OCI-LY1 (cell line): ENCODE results near the gene PRKCZ.

Experiments used
- H2AFZ ChIP-seq: fragments of 200-600 bp; sonication (generic), shearing (Covaris generic); 2 replicates; pipeline ENCODE4 v1.6.0; 2014; ENCODE audit warnings: antibody characterized with exemption, mild to moderate bottlenecking, low read length
- H3F3A ChIP-seq: fragments of 200-600 bp; sonication (generic), shearing (Covaris generic); 2 replicates; pipeline ENCODE4 v1.6.0; 2014; ENCODE audit warnings: mild to moderate bottlenecking, antibody characterized with exemption, low read length, moderate library complexity; ENCODE audit not compliant: insufficient read depth
- H3K27ac ChIP-seq: fragments of 200-600 bp; sonication (generic); 2 replicates; pipeline ENCODE4 v1.5.1; 2014; ENCODE audit warnings: low read length, mixed run types, mild to moderate bottlenecking, low read depth; ENCODE audit not compliant: poor library complexity, severe bottlenecking
- H3K27me3 ChIP-seq: fragments of 200-600 bp; sonication (generic); 2 replicates; pipeline ENCODE4 v1.6.0; 2014; ENCODE audit warnings: antibody characterized with exemption, mild to moderate bottlenecking, low read length, moderate library complexity; ENCODE audit not compliant: insufficient read depth
- H3K36me3 ChIP-seq: fragments of 200-600 bp; sonication (generic); 2 replicates; pipeline ENCODE4 v1.6.1; 2014; ENCODE audit warnings: mild to moderate bottlenecking, antibody characterized with exemption, low read length, moderate library complexity, mixed read lengths; ENCODE audit not compliant: insufficient read depth
- H3K4me1 ChIP-seq: fragments of 200-600 bp; sonication (generic); 2 replicates; pipeline ENCODE4 v1.5.1; 2014; ENCODE audit warnings: mild to moderate bottlenecking, low read length, moderate library complexity; ENCODE audit not compliant: insufficient read depth, severe bottlenecking
- H3K4me2 ChIP-seq: fragments of 200-600 bp; sonication (generic), shearing (Covaris generic); 2 replicates; pipeline ENCODE4 v1.6.1; 2014; ENCODE audit warnings: low read length
- H3K4me3 ChIP-seq: fragments of 200-600 bp; sonication (generic); 2 replicates; pipeline ENCODE4 v1.5.1; 2014; ENCODE audit warnings: low read length, low read depth, mild to moderate bottlenecking, mixed read lengths; ENCODE audit not compliant: poor library complexity, severe bottlenecking
- H3K79me2 ChIP-seq: fragments of 200-600 bp; shearing (Covaris generic); 2 replicates; pipeline ENCODE4 v1.6.1; 2016; ENCODE audit warnings: mixed run types, low read length, mixed read lengths; ENCODE audit not compliant: insufficient read depth
- H3K9ac ChIP-seq: fragments of 200-600 bp; sonication (generic), shearing (Covaris generic); 2 replicates; pipeline ENCODE4 v1.6.1; 2014; ENCODE audit warnings: mild to moderate bottlenecking, low read length, mixed read lengths
- H3K9me2 ChIP-seq: fragments of 200-600 bp; sonication (generic), shearing (Covaris generic); 2 replicates; pipeline ENCODE4 v1.6.1; 2014; ENCODE audit warnings: low read depth, mild to moderate bottlenecking, low read length, mixed read lengths
- H3K9me3 ChIP-seq: fragments of 200-600 bp; shearing (Covaris generic); 2 replicates; pipeline ENCODE4 v1.6.1; 2014; ENCODE audit warnings: low read length, mixed read lengths
- H4K20me1 ChIP-seq: fragments of 200-600 bp; sonication (generic), shearing (Covaris generic); 2 replicates; pipeline ENCODE4 v1.6.0; 2016; ENCODE audit warnings: mild to moderate bottlenecking, low read length; ENCODE audit not compliant: insufficient read depth
- EZH2 ChIP-seq: fragments of 200-600 bp; sonication (generic), shearing (Covaris generic); IDR thresholded peaks from 2 replicates; pipeline ENCODE4 v1.8.0; 2017; ENCODE audit warnings: borderline replicate concordance, mixed run types, mild to moderate bottlenecking, antibody characterized with exemption, low read length, moderate library complexity, mixed read lengths
- TF ChIP-seq, protein P1 (sequence below): fragments of 200-600 bp; sonication (generic), shearing (Covaris generic); IDR thresholded peaks from 2 replicates; pipeline ENCODE4 v1.5.1; 2017; ENCODE audit warnings: mild to moderate bottlenecking, antibody characterized with exemption, low read length, moderate library complexity, mixed read lengths

The PRKCZ gene

DNA sequence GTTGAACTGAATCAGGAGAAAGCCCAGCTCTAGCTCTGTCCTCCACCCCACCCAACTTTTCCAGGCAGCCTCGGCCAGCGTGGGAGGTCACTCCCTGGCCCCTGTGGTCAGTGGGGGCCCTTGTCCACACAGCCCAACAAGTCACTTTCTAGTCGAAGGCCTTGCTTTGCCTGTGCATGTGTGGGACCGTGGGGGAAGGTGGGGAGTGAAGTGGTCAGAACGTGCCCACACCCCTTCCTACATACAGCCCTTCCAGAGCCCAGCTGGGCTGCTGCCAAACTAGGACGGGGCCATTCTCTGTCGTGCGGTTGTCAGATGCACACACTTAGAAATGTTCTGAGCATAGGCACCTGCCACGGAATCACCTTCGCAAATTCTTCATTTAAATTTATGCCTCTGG lies 126.4 kb downstream of the PRKCZ start:
- TF ChIP-seq EZH2, result no peak
- TF ChIP-seq, protein P1, sequence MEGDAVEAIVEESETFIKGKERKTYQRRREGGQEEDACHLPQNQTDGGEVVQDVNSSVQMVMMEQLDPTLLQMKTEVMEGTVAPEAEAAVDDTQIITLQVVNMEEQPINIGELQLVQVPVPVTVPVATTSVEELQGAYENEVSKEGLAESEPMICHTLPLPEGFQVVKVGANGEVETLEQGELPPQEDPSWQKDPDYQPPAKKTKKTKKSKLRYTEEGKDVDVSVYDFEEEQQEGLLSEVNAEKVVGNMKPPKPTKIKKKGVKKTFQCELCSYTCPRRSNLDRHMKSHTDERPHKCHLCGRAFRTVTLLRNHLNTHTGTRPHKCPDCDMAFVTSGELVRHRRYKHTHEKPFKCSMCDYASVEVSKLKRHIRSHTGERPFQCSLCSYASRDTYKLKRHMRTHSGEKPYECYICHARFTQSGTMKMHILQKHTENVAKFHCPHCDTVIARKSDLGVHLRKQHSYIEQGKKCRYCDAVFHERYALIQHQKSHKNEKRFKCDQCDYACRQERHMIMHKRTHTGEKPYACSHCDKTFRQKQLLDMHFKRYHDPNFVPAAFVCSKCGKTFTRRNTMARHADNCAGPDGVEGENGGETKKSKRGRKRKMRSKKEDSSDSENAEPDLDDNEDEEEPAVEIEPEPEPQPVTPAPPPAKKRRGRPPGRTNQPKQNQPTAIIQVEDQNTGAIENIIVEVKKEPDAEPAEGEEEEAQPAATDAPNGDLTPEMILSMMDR, result no peak
- Histone ChIP-seq H3K36me3 (no peaks in the 10 kb centered on the region), H3K9me2 (no peaks in the 10 kb centered on the region), H3K79me2 (no peaks in the 10 kb centered on the region), H4K20me1 (no peaks in the 10 kb centered on the region), H3K4me3 (no peak overlapping the region), H3K4me2 (no peak overlapping the region), H2AFZ (no peak overlapping the region), H3K27me3 (no peaks in the 10 kb centered on the region; the same call in 1 of the 2 replicates), H3K4me1 (no peaks in the 10 kb centered on the region), H3K9ac (no peak overlapping the region), H3F3A (no peaks in the 10 kb centered on the region), H3K9me3 (no peaks in the 10 kb centered on the region), H3K27ac (no peak overlapping the region)

DNA sequence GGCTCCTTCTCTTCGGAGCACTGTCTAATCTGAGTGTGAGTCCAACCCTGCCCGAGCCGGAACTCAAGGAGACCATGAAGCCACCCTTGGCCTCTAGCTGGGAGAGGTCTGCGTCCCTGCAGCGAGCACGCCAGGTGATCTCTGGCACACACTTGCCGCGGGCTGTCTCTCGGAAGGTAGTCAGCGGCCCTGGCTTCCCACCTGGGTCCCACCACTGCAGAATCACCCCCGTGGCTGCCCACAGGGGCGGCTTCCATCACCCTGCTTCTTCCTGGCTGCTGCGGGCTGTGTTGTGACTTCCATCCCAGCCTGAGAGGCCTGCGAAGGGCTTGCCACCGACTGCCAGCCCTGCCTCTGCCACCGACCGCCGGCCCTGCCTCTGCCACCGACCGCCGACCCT lies 127.3 kb downstream of the PRKCZ start:
- no peak overlapping the region for H3K4me2 ChIP-seq
- no peaks in the 10 kb centered on the region for H3K9me3 ChIP-seq
- H3K27ac ChIP-seq, result no peak overlapping the region
- TF ChIP-seq EZH2, result no peak
- TF ChIP-seq, protein P1, result no peak
- H3K79me2 ChIP-seq, result no peaks in the 10 kb centered on the region
- no peaks in the 10 kb centered on the region for H3F3A ChIP-seq
- H4K20me1 ChIP-seq, result no peaks in the 10 kb centered on the region
- no peak overlapping the region for H3K4me3 ChIP-seq
- no peaks in the 10 kb centered on the region for H3K9me2 ChIP-seq
- H3K27me3 ChIP-seq, result no peaks in the 10 kb centered on the region; the same call in 1 of the 2 replicates
- H3K36me3 ChIP-seq, result no peaks in the 10 kb centered on the region
- no peak overlapping the region for H3K9ac ChIP-seq
- H3K4me1 ChIP-seq, result no peaks in the 10 kb centered on the region
- H2AFZ ChIP-seq, result no peak overlapping the region

DNA sequence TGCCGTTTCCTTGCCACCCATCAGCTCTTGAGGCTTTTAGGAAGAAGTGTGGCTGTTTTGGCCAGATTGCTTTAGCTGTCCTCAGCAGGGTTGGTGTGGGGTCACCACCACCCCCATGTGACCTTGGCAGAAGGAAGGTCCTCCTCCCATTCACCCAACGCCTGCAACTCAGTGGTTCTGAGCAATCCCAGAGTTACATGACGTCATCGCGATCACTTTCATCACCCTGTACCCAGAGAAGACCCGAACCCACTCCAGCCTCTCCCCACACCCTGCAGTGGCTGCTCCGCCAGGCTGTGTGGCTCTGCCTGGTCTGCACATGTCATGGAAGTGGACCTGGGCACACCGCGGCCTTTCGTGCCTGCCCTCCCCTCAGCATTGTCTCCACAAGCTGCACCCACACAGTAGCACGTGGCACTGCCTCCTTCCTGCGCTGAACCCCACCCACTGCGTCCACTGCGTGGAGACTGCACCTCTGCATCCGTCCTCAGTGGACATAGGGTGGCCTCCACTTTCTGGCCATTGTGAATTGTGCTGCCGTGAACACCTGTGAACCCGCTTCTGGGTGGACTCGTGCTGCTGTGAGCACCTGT lies 127.8 kb downstream of the PRKCZ start:
- TF ChIP-seq, protein P1, result no peak
- no peak for TF ChIP-seq EZH2
- H3K27ac ChIP-seq, result no peak overlapping the region
- H3K4me2 ChIP-seq, result no peak overlapping the region
- H3K36me3 ChIP-seq, result no peaks in the 10 kb centered on the region
- H3K9me3 ChIP-seq, result no peaks in the 10 kb centered on the region
- H2AFZ ChIP-seq, result no peak overlapping the region
- no peaks in the 10 kb centered on the region for H4K20me1 ChIP-seq
- H3K4me3 ChIP-seq, result no peak overlapping the region
- no peaks in the 10 kb centered on the region for H3K79me2 ChIP-seq
- no peak overlapping the region for H3K9ac ChIP-seq
- no peaks in the 10 kb centered on the region; the same call in 1 of the 2 replicates for H3K27me3 ChIP-seq
- no peaks in the 10 kb centered on the region for H3K4me1 ChIP-seq
- no peaks in the 10 kb centered on the region for H3F3A ChIP-seq
- H3K9me2 ChIP-seq, result no peaks in the 10 kb centered on the region
